ENCODE results near the gene RTP5.

- TF ChIP-seq, protein P1, sequence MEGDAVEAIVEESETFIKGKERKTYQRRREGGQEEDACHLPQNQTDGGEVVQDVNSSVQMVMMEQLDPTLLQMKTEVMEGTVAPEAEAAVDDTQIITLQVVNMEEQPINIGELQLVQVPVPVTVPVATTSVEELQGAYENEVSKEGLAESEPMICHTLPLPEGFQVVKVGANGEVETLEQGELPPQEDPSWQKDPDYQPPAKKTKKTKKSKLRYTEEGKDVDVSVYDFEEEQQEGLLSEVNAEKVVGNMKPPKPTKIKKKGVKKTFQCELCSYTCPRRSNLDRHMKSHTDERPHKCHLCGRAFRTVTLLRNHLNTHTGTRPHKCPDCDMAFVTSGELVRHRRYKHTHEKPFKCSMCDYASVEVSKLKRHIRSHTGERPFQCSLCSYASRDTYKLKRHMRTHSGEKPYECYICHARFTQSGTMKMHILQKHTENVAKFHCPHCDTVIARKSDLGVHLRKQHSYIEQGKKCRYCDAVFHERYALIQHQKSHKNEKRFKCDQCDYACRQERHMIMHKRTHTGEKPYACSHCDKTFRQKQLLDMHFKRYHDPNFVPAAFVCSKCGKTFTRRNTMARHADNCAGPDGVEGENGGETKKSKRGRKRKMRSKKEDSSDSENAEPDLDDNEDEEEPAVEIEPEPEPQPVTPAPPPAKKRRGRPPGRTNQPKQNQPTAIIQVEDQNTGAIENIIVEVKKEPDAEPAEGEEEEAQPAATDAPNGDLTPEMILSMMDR (IDR thresholded peaks at IDR 0.05; ENCODE audit: insufficient read depth, low read depth, low read length): no peak
- TF ChIP-seq EZH2 (IDR thresholded peaks at IDR 0.05; ENCODE audit: insufficient read depth, low read length): no peak
Measured at GRCh38 chr2:241886840-241887447, 17.4 kb downstream of the RTP5 start.
